ELR (cell line): ENCODE data around the gene PACRG.

Experiments used
- DNase-seq: peaks from one replicate; pipeline ENCODE4 v3.0.0-alpha.2; 2015; ENCODE audit warnings: low read depth

Gene PACRG

DNA sequence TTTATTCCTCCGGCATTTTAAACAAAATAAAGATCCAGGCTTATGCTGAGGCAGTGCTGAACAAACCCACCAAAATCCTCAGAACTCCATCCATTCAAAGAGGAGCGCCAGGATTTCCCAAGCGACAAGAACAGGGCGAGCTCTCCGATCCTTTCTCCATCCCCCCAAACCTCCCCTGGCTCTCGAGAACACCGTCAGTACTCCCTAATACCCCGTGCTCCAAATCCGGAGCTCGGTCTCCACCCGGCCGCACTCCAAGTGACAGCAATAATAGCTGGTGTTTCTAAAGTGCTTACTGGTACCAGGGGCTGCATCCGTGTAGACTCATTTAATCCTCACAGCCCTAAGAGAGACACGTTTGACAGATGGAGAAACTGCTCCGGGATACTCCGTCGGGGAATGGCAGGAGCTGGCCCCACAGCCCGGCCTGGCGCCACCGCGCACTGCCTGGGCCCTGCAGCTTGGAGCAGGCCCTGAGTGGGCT lies 409.7 kb downstream of the PACRG start:
- no peak for DNase-seq

DNA sequence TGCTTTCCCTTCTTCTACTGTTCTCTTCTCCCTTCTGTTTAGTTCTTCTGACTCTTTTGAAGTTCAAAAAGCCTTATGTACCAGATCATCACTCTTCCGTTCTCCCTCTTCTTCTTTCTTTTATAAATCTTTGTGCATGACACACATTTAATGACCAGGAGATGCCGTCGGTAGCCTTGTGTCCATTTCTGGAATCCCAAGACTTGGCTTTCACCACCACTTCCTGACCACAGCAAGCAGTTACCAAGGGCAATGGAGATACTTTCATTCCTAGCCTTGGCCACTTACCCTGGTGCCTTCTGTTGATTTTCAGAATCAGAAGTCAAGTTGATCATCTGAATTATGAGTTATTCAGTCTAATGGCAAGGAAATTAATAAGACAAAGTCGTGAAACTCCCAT lies 418.3 kb downstream of the PACRG start:
- peak; percentile 28 for DNase-seq

DNA sequence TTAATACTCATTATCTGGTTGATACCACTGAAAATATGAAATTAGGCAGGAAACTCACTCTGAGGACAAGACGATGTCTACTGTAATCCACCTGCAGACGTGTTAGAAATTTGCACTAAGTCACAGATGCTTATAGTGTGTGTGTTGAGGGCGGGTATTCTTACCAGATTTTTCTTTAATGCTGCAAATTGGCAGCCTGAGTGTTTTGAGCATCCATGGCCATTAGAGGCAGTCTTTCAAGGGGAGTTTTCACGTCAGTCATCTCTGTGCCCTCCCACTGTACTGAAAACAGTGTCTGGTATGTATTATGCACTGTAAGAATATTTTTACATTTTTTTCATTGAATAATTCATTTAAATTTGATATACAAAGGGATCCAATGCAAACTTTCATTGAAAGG lies 420.2 kb downstream of the PACRG start:
- peak; percentile 23 for DNase-seq

DNA sequence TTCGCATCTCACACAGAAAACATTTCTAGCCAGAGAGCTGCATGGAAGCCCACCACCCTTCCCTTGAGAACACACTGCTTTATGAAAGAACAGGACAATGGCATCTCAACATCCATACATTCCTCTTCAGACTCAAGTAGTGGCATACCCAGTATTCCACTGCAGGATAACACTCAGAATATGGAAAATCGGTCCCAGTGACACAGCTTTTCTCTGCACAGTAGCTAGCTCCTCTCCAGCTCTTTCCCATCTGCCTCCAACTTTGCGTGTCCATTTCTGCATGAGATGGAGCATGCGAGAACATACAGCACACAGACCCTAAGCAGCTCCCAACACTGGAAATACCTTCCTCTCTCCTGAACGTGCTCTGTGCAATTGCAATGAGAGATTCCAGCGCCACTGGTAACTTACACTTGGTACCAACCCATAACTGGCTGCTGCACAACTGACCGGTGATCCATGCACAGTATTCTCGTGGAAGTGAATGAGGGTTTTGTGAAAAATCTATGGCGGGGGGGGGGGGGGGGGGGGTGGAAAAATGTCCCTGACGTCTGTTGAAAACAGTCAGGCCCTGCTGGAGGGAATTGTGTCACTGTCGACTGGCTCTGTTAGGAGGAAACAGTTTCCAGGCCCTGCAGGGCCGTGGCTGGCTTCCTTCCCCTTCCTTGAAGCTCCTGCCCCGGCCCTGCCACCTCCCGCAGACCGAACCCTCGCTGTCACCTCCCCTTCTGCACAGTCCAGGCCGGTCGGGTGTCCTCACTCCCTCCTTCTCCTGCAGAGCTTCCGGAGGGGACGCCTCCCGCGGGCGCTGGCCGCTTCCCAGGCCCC lies 420.9 kb downstream of the PACRG start:
- DNase-seq, result no peak

DNA sequence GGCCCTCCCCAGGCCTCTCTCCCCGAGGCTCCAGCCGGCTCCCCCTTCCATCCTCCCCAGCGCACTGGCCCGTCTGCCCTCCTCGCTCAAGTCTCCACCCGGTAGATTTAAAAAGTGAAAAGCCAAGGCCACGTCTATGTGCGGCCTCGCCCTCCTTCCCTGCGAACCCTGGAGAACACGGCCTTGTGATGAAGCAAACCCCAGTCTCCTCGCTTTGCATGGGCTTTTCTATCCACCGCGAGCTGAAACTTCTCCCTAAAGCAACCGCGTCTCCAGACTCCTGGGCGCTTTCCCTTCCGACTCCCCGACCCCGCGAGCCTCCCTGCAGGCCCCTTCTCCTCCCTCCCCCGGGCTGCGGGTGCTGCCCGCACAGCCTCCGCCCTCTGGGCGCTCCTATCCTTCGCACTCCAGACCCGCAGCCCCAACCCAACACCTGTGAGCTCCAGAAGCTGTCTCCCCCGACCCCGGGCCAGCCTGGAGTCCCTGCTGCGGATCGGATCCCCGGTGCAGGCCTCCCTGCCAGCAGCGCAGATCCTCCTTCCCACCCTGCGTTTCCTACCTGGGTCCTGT lies 421.6 kb downstream of the PACRG start:
- no peak for DNase-seq

DNA sequence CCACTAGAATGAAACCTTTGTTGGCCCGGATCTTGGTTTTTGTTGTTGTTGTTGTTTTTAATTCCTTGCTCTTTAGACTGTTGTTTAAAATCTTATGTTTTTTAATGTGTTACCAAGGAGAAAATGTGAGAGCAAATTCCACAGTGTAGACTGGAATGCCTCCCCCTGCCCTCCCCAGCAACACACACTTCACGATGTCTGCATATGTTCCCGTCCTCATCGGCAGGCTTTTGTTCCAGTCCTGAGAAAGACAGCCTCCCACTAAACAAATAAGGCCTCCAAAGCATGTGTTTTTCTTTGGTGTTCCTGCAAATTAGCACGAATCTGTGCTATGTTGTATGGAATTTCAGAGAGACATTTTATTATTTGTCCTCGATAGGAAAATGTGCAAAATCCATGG lies 423.4 kb downstream of the PACRG start:
- DNase-seq, result no peak

DNA sequence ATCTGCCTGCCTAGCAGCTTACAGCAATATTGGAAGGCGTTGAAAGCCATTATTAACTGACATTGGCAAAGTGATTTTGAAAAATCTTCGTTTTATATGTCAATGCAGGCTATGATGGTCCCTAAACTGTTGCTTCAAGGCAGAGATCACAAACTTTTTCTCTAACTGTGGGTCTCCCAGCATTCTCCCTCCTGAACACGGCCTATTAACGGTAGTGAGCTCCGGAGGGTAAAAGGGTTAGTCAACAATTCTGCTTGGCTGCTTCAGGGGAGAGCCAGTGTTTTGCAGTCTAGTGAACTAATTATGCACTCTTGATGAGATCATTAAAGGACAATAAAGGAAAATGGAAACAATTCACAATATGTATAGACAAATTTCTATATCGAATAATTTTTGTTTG lies 424.9 kb downstream of the PACRG start:
- DNase-seq, result no peak

DNA sequence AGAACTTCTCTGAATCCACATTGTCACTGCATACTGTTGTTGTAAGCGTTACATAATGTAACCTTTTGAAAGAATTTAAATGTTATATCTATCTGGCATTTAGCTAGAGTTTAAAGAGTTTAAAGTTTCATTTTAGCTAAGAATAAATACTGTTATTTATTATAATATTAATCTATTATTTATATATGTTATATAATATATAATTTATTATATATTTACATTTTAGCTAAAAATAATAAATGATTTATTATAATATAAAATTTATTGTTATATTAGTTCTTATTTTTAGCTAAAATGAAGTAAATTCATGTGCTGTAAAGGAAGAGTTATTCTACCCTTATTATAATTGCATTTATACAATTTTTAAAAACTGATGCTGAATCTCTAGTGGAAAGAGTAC lies 431.3 kb downstream of the PACRG start:
- DNase-seq, result no peak

DNA sequence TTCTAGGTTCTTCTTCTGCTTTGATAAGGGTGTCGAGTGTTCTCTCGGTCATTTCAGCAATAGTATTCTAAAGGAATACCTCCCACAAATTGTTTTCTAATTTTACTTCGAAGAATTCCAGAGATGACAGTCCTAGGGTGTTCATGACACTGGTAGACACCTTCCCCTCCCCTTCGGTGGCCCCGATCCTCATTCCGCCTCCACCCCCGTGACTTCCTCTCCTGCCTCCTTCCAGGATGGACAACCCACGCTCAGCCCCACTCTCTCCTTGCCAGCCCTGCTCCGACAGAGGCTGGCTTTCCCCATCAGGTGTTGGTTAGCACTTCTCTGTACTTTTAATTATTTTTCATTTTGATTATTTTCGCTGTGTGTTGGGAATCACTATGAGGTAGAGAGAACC lies 431.9 kb downstream of the PACRG start:
- DNase-seq, result no peak

DNA sequence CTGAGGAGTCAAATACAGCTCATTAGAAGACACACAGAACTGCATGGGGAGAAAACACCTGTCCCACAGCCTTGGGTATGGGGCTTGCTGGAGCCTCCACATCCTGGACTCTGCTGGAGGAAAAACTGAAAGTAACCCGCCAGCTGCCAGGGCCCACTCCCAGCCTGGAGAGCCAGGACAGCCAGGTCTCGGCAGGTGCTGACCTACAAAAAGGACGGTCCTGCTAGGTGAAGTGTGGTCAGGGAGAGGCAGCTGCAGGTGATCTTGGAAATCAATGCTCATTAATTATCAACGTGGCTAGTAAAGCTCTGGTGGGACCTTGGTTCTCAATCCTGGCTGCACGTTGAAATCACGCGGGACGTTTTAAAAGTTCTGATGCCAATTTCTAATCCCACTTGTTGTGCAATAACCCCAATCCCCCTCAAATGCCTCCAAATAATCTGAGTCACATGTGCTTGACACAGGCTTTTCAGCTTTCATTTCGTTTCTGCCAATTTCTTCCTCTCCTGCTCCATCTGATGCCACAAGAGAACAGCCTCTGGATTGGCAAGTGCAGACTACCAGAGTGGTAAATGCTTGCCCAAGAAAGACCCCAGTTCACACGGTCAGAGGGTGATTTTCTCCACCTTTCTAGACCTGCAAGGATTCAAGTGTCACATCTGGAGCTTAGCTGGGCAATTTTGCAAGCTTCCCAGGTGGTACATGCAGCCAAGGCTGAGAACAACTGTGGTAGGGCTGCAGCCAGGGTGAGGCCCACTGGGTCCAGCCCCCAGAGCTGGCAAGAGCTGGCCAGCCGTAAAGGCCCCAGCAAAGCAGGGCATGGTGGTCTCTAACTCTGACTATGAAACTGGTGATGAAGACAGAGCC lies 434.5 kb downstream of the PACRG start:
- no peak for DNase-seq

DNA sequence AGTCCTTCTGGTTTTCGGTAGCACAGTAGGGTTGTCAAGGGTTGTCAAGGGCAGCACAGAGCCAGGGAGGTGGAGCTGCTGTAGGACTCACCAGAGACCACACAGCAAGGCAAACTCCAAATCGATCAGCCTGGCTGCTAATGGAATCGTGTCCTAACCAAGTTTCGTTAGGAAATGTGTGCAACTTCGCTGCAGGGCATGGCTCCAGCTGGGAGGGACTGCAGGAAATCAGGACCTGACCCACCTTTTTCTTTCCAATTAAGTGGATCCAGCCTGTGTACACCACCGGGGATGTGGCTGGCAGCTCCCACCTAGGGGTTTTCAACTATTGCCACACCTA lies 435.1 kb downstream of the PACRG start:
- no peak for DNase-seq

DNA sequence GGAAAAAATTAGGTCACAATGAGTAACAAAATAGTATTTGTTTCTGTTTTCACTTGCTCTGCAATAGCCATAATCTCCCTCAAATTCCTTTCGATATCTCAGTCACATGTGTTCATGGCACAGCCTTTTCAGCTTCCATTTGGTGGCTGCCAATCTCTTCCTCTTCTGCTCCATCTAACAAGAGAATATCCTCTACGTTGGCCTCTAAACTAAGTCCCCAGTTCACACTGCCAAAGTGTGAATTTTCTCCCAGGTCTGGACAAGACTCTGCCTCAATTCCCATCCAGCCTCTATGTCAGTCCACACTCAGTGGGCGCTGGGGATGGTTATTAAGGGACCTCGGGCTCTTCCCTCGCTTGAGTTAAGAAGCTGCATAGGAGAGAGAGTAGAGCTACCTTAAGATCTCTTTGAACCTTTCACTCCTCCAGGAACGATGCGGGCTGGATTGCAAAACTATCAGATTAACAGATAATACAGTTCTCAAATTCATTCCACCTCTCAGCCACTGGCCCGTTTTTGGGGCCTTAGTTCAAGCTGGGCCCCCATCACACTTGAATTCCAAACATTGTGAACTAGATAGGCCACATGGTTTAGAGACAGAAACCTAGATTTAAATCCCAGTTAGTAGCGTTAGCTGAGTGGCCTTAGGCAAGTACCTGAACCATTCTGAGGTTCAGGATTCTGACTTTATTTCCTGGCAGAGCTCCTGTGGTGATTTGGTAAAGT lies 436.6 kb downstream of the PACRG start:
- DNase-seq, result no peak

DNA sequence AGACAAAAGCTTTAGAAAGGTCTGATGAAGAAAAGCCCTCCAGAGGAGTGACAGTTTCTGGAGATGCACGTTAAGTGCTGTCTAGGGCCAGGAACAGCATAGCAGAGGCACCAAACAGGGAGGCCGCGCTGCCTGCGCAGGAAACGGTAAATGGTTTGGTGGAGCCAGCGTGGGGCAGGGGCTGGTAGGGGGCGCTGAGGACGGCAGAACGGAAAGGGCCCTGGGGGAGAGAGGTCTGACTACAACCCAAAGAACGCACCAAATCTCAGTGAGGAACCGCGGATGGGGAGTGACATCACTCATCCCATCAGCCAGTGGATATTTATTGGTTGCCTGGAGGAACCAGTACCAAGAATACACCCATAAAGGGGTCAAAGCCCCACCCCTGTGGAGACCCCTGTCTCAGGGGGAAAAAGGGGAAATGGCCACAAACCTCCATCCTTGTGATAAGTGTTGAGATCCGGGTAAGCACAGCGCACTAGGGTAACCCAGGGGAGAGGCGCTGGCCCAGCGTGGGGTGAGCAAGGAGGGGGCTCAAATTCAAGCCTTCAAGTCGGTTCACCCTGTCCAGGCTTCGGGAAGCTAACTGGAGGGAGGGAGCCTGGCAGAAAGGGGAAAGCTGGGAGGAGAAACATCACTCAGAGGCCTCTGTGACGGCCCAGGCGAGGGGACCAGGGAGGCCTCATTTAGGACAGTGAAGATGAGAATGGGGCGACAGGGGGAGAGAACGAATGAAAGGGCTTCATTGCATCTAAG lies 437.6 kb downstream of the PACRG start:
- no peak for DNase-seq

DNA sequence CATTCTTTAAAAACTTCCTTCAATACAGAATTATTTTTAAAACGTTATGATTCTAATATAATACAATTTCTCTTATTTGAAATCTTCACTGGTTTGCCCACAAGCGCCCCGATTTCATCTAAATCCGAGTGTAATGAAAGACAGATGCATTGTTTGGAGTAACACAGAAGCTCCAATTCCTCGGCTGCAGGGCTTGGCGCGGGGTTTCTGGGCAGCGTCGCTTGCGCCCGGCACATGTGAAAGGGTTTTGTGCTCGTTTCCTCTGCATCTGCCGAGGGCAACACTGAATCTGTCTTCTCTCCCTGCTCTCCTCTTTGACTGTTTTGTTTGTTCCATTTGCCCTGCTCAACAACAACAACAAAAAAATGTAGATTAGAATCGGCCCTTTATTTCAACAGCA lies 438.1 kb downstream of the PACRG start:
- no peak for DNase-seq

DNA sequence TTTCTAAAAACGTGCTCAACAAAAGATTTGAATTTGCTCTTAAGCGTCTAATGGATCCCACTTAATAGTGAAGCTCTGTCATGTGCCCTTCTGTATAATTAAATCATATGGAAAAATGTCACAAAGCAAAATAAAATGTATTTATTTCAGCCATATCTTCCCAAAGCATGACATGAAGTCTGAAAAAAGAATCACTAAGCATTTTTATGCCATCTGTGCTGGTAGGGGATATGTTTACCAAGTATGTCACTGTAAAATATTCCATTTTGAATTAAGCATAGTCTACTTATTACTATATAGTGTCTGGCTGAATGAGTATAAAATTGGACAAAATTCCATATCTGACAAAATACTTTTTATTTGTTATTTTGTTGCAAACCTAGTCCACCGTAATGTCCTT lies 438.7 kb downstream of the PACRG start:
- DNase-seq, result no peak

DNA sequence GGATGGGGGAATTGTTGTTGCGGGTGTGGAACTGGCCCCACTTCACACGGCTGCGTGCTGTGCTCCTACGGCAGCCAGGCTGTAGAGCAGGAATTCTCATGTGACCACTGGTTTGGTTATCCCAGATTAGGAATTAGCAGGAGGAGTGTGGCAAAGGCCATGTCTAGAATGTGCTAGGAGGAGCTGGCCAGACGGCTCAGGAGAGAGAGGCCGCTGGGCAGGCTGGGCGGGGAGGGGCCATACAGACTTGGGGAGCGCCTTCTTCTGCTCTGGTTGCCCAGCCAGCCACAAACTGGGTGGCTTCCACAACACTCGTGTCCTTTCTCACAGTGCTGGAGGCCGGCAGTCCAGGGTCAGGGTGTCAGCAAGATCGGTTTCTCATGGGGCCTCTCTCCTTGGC lies 441.7 kb downstream of the PACRG start:
- no peak for DNase-seq

DNA sequence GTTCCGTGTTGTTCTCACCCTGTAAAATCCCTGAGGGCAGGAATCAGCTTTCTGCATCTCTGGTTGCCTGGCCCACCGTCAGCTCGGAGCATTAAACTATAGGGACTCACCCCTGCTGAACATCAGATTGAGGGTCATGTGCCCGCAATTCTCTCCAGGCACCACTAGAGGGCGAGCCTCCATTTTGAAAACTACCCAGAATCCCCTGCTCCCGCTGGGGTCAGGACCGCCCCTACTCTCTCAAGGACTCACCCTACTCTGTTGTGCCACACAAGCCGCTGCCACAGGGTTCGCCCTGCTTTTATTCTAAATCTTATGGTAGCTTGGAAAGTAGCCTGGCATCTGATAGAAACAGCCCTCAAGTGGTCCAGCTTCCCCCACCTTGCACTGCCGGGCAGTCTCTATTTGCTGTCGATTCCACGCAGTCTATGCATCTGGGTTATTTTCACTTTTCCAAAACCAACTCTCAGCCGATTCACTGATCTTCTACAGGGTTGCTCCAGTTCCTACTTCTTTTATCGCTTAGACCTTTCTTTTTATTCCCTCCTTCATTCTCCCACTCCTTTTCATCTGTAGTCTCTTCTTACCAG lies 442.6 kb downstream of the PACRG start:
- peak; percentile 36 for DNase-seq

DNA sequence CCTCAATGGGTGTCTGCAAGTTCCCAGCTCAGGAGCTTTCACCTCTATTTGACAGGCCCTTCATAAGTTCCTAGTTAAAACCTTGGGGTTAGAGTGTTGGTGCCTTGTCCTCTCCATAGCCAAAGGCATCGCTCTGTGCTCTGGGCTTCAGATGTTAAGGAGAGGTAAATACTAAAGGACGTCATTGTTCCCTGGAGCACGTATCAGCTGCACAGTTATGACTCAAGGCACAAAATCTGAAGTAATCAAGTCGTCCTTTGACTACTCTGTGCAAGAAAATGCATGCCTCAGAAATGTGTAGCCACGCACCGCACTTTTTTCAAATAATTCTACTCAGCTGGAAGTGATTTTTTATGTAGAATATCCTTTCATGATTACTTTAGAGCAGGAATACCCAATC lies 446.0 kb downstream of the PACRG start:
- no peak for DNase-seq

DNA sequence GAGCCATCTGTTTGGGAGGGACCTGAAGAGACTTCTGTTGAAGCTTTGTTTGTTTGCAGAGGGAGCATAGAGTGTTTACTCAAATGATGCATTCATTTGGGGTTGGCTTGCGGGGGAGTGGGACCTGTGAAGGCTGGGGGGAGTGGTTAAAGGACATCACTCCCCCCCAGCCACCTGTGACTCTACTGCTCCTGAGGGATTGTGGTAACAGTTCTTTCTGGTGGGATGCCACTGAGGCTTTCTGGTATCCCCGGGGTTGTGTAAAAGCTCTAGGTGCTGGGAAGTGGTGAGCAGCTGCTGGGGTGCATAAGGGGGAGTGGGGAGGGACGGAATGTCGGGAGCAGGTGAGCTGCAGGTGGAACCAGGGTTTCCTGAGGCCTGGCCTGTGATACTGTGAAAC lies 447.5 kb downstream of the PACRG start:
- no peak for DNase-seq

DNA sequence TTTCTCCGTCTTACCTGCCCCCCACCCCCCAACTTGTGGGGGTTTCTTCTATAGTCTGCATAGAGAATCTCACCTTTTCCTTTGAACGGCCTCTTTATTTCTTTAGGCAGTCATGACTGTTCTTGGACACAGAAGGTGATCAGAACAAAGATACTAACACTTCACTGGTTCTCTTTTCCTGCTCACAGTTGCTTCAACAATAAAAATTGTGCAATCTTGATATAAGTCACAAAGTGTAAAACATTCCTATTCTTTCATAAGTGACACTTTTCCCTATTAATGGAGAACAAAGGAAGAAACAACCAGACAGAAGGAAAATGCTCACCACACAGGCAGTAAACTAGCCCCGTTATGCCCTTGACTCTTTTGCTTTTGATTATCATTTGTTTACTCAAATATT lies 448.3 kb downstream of the PACRG start:
- no peak for DNase-seq

DNA sequence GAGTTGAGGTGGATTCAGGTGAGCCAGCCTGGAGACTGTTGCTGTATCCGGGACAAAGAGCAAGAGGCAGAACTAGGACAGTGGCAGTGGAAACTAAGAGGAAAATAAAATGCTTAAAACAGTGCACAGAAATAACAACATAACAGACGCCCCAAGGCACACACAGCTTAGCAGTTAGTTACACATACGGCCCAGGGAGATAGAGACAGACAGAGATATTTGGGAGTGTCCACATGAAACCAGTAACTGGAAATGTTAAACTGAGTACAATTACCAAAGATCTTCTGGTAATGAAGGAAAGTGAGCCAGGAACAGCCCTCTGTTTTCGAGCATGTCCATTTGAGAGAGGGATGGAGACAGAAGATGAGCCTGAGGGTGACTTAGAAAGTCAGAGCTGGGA lies 449.2 kb downstream of the PACRG start:
- DNase-seq, result no peak
